K562 (cell line): Measurements from ENCODE around the gene CHRNG. TPM values are rescaled to one million over a fixed set of nuclear protein-coding genes. Genes with fewer than 3 reads are reported as not detected.

Experiments used
- ATAC-seq: fragments of 200-7000 bp; cut with Tn5 transposase; 3 replicates; pipeline ENCODE4 v1.9.1; 2020; ENCODE audit warnings: moderate library complexity
- BruUV-seq: library from RNA; stranded (reverse); fragments of 400-500 nt; replicated peaks from 2 replicates; lab custom pipeline; 2021; lab: Mats Ljungman, UMichigan
- CTCF ChIA-PET: fragments of 300-600 bp; formaldehyde crosslinking; extraction: SDS; loops from one replicate; lab custom pipeline; 2021; ENCODE audit warnings: low intra/inter-chr PET ratio; lab: Yijun Ruan, JAX
- POLR2A ChIA-PET: fragments of 300-600, 350-650 bp; sonication (Branson Sonifier 250); formaldehyde crosslinking; extraction: SDS; loops from one replicate; lab custom pipeline; 2021; ENCODE audit warnings: antibody characterized with exemption, inconsistent platforms; lab: Yijun Ruan, JAX
- DNase-seq, 4 experiments: peaks; one replicate each; pipeline versions ENCODE4 v3.0.0 to v3.0.0-alpha.2; 2011 to 2018; ENCODE audit warnings: low spot score in 3 of 4, mixed read lengths in 3 of 4; ENCODE audit errors: extremely low read depth in 1 of 4
- FAIRE-seq: peaks from 2 replicates; lab custom pipeline; 2011; peaks lifted over from hg19 to GRCh38; lab: Jason Lieb, UNC
- H2AFZ ChIP-seq: 2 replicates; pipeline ENCODE4 v1.6.0; 2011; ENCODE audit warnings: low read depth, low read length, control low read depth, inconsistent platforms
- H3K27ac ChIP-seq: fragments of 200-600 bp; 3 replicates; pipeline ENCODE4 v1.8.0; 2011; ENCODE audit warnings: low read depth, mild to moderate bottlenecking, control low read depth, inconsistent platforms, low read length, moderate library complexity, mixed read lengths; ENCODE audit errors: extremely low read depth
- H3K27me3 ChIP-seq, 2 experiments: fragments of 300-600 bp in 1 of 2; 2 replicates in 1 of 2; 3 replicates in 1 of 2; pipeline versions ENCODE4 v1.6.0 to v1.8.0; 2011; ENCODE audit warnings: inconsistent platforms in 2 of 2, low read length in 2 of 2, mild to moderate bottlenecking in 1 of 2, mixed read lengths in 1 of 2, moderate library complexity in 1 of 2; ENCODE audit not compliant: control insufficient read depth in 2 of 2, insufficient read depth in 2 of 2
- H3K36me3 ChIP-seq: fragments of 300-600 bp; 3 replicates; pipeline ENCODE4 v1.8.0; 2011; ENCODE audit warnings: mild to moderate bottlenecking, low read length, inconsistent platforms; ENCODE audit not compliant: control insufficient read depth, insufficient read depth
- H3K4me1 ChIP-seq, 2 experiments: fragments of 200-600 bp in 1 of 2; replicated peaks in 1 of 2; 2 replicates in 1 of 2; 3 replicates in 1 of 2; pipeline versions ENCODE4 v1.5.1 to v1.8.0; 2011; ENCODE audit warnings: inconsistent platforms in 2 of 2, low read length in 2 of 2, mild to moderate bottlenecking in 1 of 2, mixed read lengths in 1 of 2, moderate library complexity in 1 of 2; ENCODE audit not compliant: control insufficient read depth in 2 of 2, insufficient read depth in 2 of 2
- H3K4me2 ChIP-seq: 2 replicates; pipeline ENCODE4 v1.6.1; 2011; ENCODE audit warnings: low read length, control low read depth, inconsistent platforms, mixed read lengths; ENCODE audit not compliant: insufficient read depth
- H3K4me3 ChIP-seq: fragments of 200-600 bp; sonication (generic), shearing (Covaris generic); 2 replicates; pipeline ENCODE4 v1.5.1; 2016; ENCODE audit warnings: control low read depth, inconsistent platforms
- H3K79me2 ChIP-seq: fragments of 200-600 bp; 3 replicates; pipeline ENCODE4 v1.8.0; 2011; ENCODE audit warnings: low read length, inconsistent platforms; ENCODE audit not compliant: control insufficient read depth, insufficient read depth
- H3K9ac ChIP-seq, 2 experiments: 2 replicates each; pipeline versions ENCODE4 v1.6.0 to v1.6.1; 2011; ENCODE audit warnings: low read depth in 2 of 2, low read length in 2 of 2, control low read depth in 1 of 2, inconsistent platforms in 1 of 2, mild to moderate bottlenecking in 1 of 2, mixed read lengths in 1 of 2; ENCODE audit not compliant: insufficient read depth in 1 of 2
- H3K9me1 ChIP-seq: one replicate; pipeline ENCODE4 v1.6.0; 2011; ENCODE audit warnings: inconsistent platforms, mild to moderate bottlenecking, low read length, moderate library complexity; ENCODE audit not compliant: control insufficient read depth, insufficient read depth
- H3K9me3 ChIP-seq: replicated peaks from 2 replicates; pipeline ENCODE4 v1.5.1; 2011; ENCODE audit warnings: low read depth, low read length, inconsistent platforms; ENCODE audit not compliant: control insufficient read depth, insufficient read depth
- H4K20me1 ChIP-seq: replicated peaks from 2 replicates; pipeline ENCODE4 v1.6.1; 2011; ENCODE audit warnings: low read length, inconsistent platforms, mixed read lengths; ENCODE audit not compliant: control insufficient read depth, insufficient read depth
- CEBPG ChIP-seq, 3 experiments: fragments of 200-800 bp in 1 of 3; sonication (Bioruptor generic) in 1 of 3; sonication (generic) in 1 of 3; formaldehyde crosslinking in 1 of 3; IDR thresholded peaks in 2 of 3; conservative IDR thresholded peaks in 1 of 3; 2 replicates each; pipeline versions ENCODE4 v1.6.1 to v1.8.0; 2016 to 2022; ENCODE audit warnings: missing compliant biosample characterization in 2 of 3, missing genetic modification characterization in 2 of 3, mild to moderate bottlenecking in 1 of 3, missing genetic modification reagents in 1 of 3
- DACH1 ChIP-seq: fragments of 450-650 bp; IDR thresholded peaks from 2 replicates; pipeline ENCODE4 v1.6.1; 2018; ENCODE audit not compliant: partially characterized antibody
- DIDO1 ChIP-seq: fragments of 450-650 bp; IDR thresholded peaks from 2 replicates; pipeline ENCODE4 v1.6.1; 2016; ENCODE audit warnings: low read depth, missing biosample characterization, missing genetic modification characterization
- KDM1A ChIP-seq, 2 experiments: fragments of 450-650 bp; IDR thresholded peaks; 2 replicates each; pipeline ENCODE4 v1.6.1; 2016; ENCODE audit warnings: mild to moderate bottlenecking in 2 of 2
- KLF16 ChIP-seq: IDR thresholded peaks from 2 replicates; pipeline ENCODE4 v1.6.1; 2016; ENCODE audit warnings: antibody characterized with exemption
- KLF6 ChIP-seq: fragments of 250-450 bp; sonication (Bioruptor Pico); IDR thresholded peaks from 2 replicates; pipeline ENCODE4 v1.4.0; 2020; ENCODE audit warnings: mild to moderate bottlenecking, moderate library complexity, borderline replicate concordance
- MECOM ChIP-seq: fragments of 250-450 bp; sonication (Bioruptor Pico); IDR thresholded peaks from 2 replicates; pipeline ENCODE4 v1.8.0; 2022; ENCODE audit warnings: inconsistent platforms
- NFIC ChIP-seq: fragments of 450-650 bp; IDR thresholded peaks from 2 replicates; pipeline ENCODE4 v1.6.1; 2017; ENCODE audit warnings: mild to moderate bottlenecking, inconsistent platforms
- NKRF ChIP-seq: fragments of 450-650 bp; IDR thresholded peaks from 2 replicates; pipeline ENCODE4 v1.6.1; 2016; ENCODE audit warnings: borderline replicate concordance
- PHF20 ChIP-seq: fragments of 450-650 bp; IDR thresholded peaks from 2 replicates; pipeline ENCODE4 v1.6.1; 2018; ENCODE audit not compliant: partially characterized antibody
- SMARCA4 ChIP-seq: fragments of 450-650 bp; IDR thresholded peaks from 2 replicates; pipeline ENCODE4 v1.6.1; 2016
- SP1 ChIP-seq: sonication (generic); formaldehyde crosslinking; IDR thresholded peaks from 2 replicates; pipeline ENCODE4 v1.8.1; 2022; ENCODE audit warnings: mild to moderate bottlenecking, missing genetic modification reagents
- STAG1 ChIP-seq: sonication (generic); formaldehyde crosslinking; IDR thresholded peaks from 2 replicates; pipeline ENCODE4 v1.5.0; 2020; ENCODE audit warnings: missing genetic modification reagents, borderline replicate concordance
- TFAM ChIP-seq: fragments of 250-450 bp; sonication (Bioruptor Pico); conservative IDR thresholded peaks from 2 replicates; pipeline ENCODE4 v1.5.0; 2021; ENCODE audit warnings: mild to moderate bottlenecking, moderate library complexity
- YBX1 ChIP-seq: fragments of 450-650 bp; IDR thresholded peaks from 2 replicates; pipeline ENCODE4 v1.7.1; 2016; ENCODE audit warnings: mild to moderate bottlenecking
- ZC3H8 ChIP-seq: fragments of 450-650 bp; IDR thresholded peaks from 2 replicates; pipeline ENCODE4 v1.6.1; 2017
- ZNF143 ChIP-seq: sonication (generic); formaldehyde crosslinking; IDR thresholded peaks from 2 replicates; pipeline ENCODE4 v1.9.0; 2022; ENCODE audit warnings: mild to moderate bottlenecking, missing genetic modification reagents
- ZNF217 ChIP-seq: sonication (generic); formaldehyde crosslinking; IDR thresholded peaks from 2 replicates; pipeline ENCODE4 v1.8.0; 2022; ENCODE audit warnings: mild to moderate bottlenecking, missing genetic modification reagents
- ZNF239 ChIP-seq: fragments of 250-450 bp; sonication (Bioruptor Pico); IDR thresholded peaks from 2 replicates; pipeline ENCODE4 v1.4.0; 2020; ENCODE audit warnings: mild to moderate bottlenecking
- ZNF24 ChIP-seq: fragments of 450-650 bp; IDR thresholded peaks from 2 replicates; pipeline ENCODE4 v1.6.1; 2016
- ZNF274 ChIP-seq: IDR thresholded peaks from 2 replicates; pipeline ENCODE4 v1.6.1; 2011; ENCODE audit warnings: low read depth, mild to moderate bottlenecking, low read length, moderate library complexity, borderline replicate concordance
- ZNF589 ChIP-seq: fragments of 200-800 bp; sonication (Bioruptor generic); IDR thresholded peaks from 2 replicates; pipeline ENCODE4 v1.6.1; 2016; ENCODE audit warnings: low read depth, missing genetic modification characterization, missing compliant biosample characterization
- WGBS: fragments of 100-300 bp; shearing (Covaris generic); methylation state at CpG from one replicate; pipeline ENCODE4 v1.1.6; 2016; ENCODE audit warnings: low coverage, mixed read lengths; ENCODE audit not compliant: insufficient coverage; ENCODE audit errors: missing lambda C conversion rate; 5-methylcytosine and 5-hydroxymethylcytosine counted together
- in situ Hi-C: fragments of 300-500 bp; cut with MboI; formaldehyde crosslinking; loops from 4 replicates; pipeline ENCODE4 v1.15.0; 2018; ENCODE audit warnings: inconsistent platforms, mixed read lengths
- intact Hi-C: fragments of 100-400 bp; cut with micrococcal nuclease; formaldehyde crosslinking; loops from 2 replicates; pipeline ENCODE4 v1.14.2; 2022
- polyA plus RNA-seq, 8 experiments: library from polyadenylated mRNA; depleted of rRNA in 4 of 8; stranded (reverse) in 5 of 8; unstranded in 3 of 8; fragments of >200 nt; fragmentation: Nextera tagmentation in 2 of 8; fragmentation: Illumina TruSeq in 1 of 8; extraction: Ambion mirVana in 2 of 8; extraction: Trizol in 1 of 8; gene quantifications; 2 replicates each; pipeline versions ENCODE4 v1.2.1 to v1.2.3, GENCODE V29; 2011 to 2014; ENCODE audit warnings: inconsistent platforms in 1 of 8, missing spikeins in 1 of 8
- total RNA-seq, 7 experiments: library from RNA; depleted of rRNA in 6 of 7; stranded (reverse); fragments of >200 nt in 6 of 7; fragmentation: Illumina TruSeq in 2 of 7; extraction: Trizol in 2 of 7; gene quantifications; 2 replicates each; pipeline versions ENCODE4 v1.2.1 to v1.2.3, GENCODE V29; 2011 to 2021; ENCODE audit warnings: low replicate concordance in 1 of 7

CHRNG gene
- total and polyA plus RNA-seq, 9 of the 15 experiments (the other 6 are each of a cell fraction or from before 2014, with no cell fraction given) = not detected

GRCh38 chr2:232573771-232574435 lies 34.4 kb downstream of the CHRNG start (continued):
- no peak for TF ChIP-seq NKRF
- TF ChIP-seq ZNF589 (CRISPR knock-in tag) = no peak
- TF ChIP-seq YBX1 = no peak
- no peak for TF ChIP-seq ZNF217
- no peak for TF ChIP-seq TFAM
- TF ChIP-seq NFIC = no peak
- TF ChIP-seq MECOM (CRISPR knock-in tag) = no peak
- TF ChIP-seq ZNF24 = no peak
- no peak for TF ChIP-seq DIDO1

- no peak overlapping the region for H2AFZ ChIP-seq
- intact Hi-C loops (no loop called here), in situ Hi-C loops (no loop called here)
- WGBS = 85% methylated on average over 5 of the region's 5 CpGs
- DNase-seq = no peak
- H3K4me1 ChIP-seq = no peaks in the 10 kb centered on the region
- H3K9me3 ChIP-seq = no peaks in the 10 kb centered on the region
- H3K79me2 ChIP-seq = no peaks in the 10 kb centered on the region
- no peak overlapping the region for H3K4me2 ChIP-seq
- no peak overlapping the region for H3K27ac ChIP-seq
- H3K4me3 ChIP-seq = no peak overlapping the region
- no peaks in the 10 kb centered on the region for H4K20me1 ChIP-seq
- no peak for FAIRE-seq
- no peak overlapping the region for H3K9ac ChIP-seq
- H3K27me3 ChIP-seq = no peaks in the 10 kb centered on the region
- no peak for ATAC-seq
- peaks cover 27% of the 10 kb centered on the region; the same call in 2 of the 3 replicates for H3K36me3 ChIP-seq
- ChIA-PET CTCF (no interaction called here), POLR2A (no interaction called here)
- BruUV-seq = no TSS peak
- no peaks in the 10 kb centered on the region for H3K9me1 ChIP-seq
- no peak for TF ChIP-seq ZC3H8
- no peak for TF ChIP-seq STAG1
- no peak for TF ChIP-seq ZNF274
- no peak for TF ChIP-seq SMARCA4
- TF ChIP-seq ZNF143 (CRISPR knock-in tag) = no peak
- no peak for TF ChIP-seq KLF6 (CRISPR knock-in tag)
- no peak for TF ChIP-seq SP1 (CRISPR knock-in tag)
- no peak for TF ChIP-seq KLF16
- no peak for TF ChIP-seq PHF20
- TF ChIP-seq KDM1A (IDR thresholded peaks at IDR 0.05) = no peak
- TF ChIP-seq ZNF239 (CRISPR knock-in tag) = no peak
- TF ChIP-seq DACH1 = no peak
- no peak for TF ChIP-seq CEBPG (CRISPR knock-in tag; IDR thresholded peaks at IDR 0.05)
- no peak for TF ChIP-seq CEBPG (tag; conservative IDR thresholded peaks at IDR 0.05 in 1 of 2, IDR thresholded peaks at IDR 0.05 in 1 of 2)
Measured at GRCh38 chr2:232574674-232575403, 35.3 kb downstream of the CHRNG start.
